ENCODE results near the gene PDE1C. TPM values are rescaled to one million over a fixed set of nuclear protein-coding genes. Genes with fewer than 3 reads are reported as not detected.

PDE1C gene
- total and polyA plus RNA-seq, 2 donors (not counting 1 experiment from before 2014, with no cell fraction given): 0.52 TPM; not detected in 1

DNA sequence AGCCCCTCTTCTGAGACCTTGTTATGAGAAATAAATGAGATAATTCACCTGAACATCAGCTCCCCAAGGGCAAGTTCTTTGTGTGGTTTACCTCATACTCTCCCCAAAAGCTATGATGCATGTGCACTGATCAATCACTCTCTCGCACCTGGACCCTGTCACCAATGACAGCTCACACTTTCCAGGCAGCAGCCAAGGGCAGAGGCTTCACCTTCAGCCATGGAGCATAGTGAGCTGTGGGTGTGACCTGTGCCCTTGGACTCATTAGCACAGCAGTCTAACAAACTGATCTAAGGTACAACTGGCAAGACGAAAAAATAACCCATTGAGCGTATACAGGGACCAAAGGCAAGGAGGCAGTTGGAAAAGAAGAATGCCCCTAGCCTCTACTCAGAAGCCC, 17.0 kb downstream of the PDE1C start:
- Histone ChIP-seq H3K4me3 (ENCODE audit: control extremely low read depth in 1 of 5, extremely low read depth in 1 of 5, insufficient read depth in 1 of 5, low read depth in 2 of 5, low read length in 4 of 5) (no peak overlapping the region), H3K79me2 (ENCODE audit: control insufficient read depth, insufficient read depth, low read length) (no peaks in the 10 kb centered on the region), H3K4me2 (replicated peaks; ENCODE audit: low read depth, low read length, poor library complexity, severe bottlenecking) (no peak overlapping the region), H3K9ac (ENCODE audit: low read length) (no peak overlapping the region), H3K27ac (ENCODE audit: low read length in 2 of 2) (no peak overlapping the region), H3K36me3 (replicated peaks in 1 of 2; ENCODE audit: control extremely low read depth in 1 of 2, control insufficient read depth in 1 of 2, extremely low read depth in 1 of 2, insufficient read depth in 2 of 2, low read length in 1 of 2) (no peaks in the 10 kb centered on the region), H2AFZ (ENCODE audit: insufficient read depth, low read depth, low read length, poor library complexity, severe bottlenecking) (no peak overlapping the region), H3K27me3 (replicated peaks in 1 of 4; ENCODE audit: control extremely low read depth in 1 of 4, control insufficient read depth in 3 of 4, insufficient read depth in 4 of 4, low read length in 3 of 4) (no peaks in the 10 kb centered on the region), H4K20me1 (ENCODE audit: control insufficient read depth, insufficient read depth, low read length, poor library complexity, severe bottlenecking) (no peaks in the 10 kb centered on the region), H3K4me1 (ENCODE audit: control insufficient read depth in 2 of 2, insufficient read depth in 2 of 2, low read length in 2 of 2) (no peaks in the 10 kb centered on the region), H3K9me3 (ENCODE audit: control extremely low read depth in 1 of 3, control insufficient read depth in 2 of 3, insufficient read depth in 1 of 3, low read length in 2 of 3) (no peaks in the 10 kb centered on the region)
- H3K9me3 Mint-ChIP-seq (ENCODE audit: insufficient read depth): no peaks in the 10 kb centered on the region
- no peak overlapping the region for H3K27ac Mint-ChIP-seq
- DNase-seq (no peak), ATAC-seq (ENCODE audit: low read depth) (no peak)
- intact Hi-C loops (cut with micrococcal nuclease): no loop called here
- peaks cover 4% of the 10 kb centered on the region for H3K27me3 Mint-ChIP-seq
- ChIA-PET POLR2A (no interaction called here), CTCF (no interaction called here)
- peaks cover 9% of the 10 kb centered on the region for H3K4me1 Mint-ChIP-seq
- WGBS (ENCODE audit: insufficient coverage): 80% methylated on average over 1 of the region's 3 CpGs
- TF ChIP-seq, protein P1, sequence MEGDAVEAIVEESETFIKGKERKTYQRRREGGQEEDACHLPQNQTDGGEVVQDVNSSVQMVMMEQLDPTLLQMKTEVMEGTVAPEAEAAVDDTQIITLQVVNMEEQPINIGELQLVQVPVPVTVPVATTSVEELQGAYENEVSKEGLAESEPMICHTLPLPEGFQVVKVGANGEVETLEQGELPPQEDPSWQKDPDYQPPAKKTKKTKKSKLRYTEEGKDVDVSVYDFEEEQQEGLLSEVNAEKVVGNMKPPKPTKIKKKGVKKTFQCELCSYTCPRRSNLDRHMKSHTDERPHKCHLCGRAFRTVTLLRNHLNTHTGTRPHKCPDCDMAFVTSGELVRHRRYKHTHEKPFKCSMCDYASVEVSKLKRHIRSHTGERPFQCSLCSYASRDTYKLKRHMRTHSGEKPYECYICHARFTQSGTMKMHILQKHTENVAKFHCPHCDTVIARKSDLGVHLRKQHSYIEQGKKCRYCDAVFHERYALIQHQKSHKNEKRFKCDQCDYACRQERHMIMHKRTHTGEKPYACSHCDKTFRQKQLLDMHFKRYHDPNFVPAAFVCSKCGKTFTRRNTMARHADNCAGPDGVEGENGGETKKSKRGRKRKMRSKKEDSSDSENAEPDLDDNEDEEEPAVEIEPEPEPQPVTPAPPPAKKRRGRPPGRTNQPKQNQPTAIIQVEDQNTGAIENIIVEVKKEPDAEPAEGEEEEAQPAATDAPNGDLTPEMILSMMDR (IDR thresholded peaks at IDR 0.05): no peak
- no peak for TF ChIP-seq EZH2 (IDR thresholded peaks at IDR 0.05; ENCODE audit: borderline replicate concordance, insufficient read depth, low read depth, low read length, poor library complexity, severe bottlenecking)
- no peak overlapping the region for H3K4me3 Mint-ChIP-seq

GRCh38 chr7:32051128-32051527, 19.1 kb downstream of the PDE1C start:
- intact Hi-C loops (cut with micrococcal nuclease): no loop called here
- Histone ChIP-seq H3K4me3 (ENCODE audit: control extremely low read depth in 1 of 5, extremely low read depth in 1 of 5, insufficient read depth in 1 of 5, low read depth in 2 of 5, low read length in 4 of 5) (no peak overlapping the region), H3K9ac (ENCODE audit: low read length) (no peak overlapping the region), H3K4me2 (replicated peaks; ENCODE audit: low read depth, low read length, poor library complexity, severe bottlenecking) (no peak overlapping the region), H3K27me3 (replicated peaks in 1 of 4; ENCODE audit: control extremely low read depth in 1 of 4, control insufficient read depth in 3 of 4, insufficient read depth in 4 of 4, low read length in 3 of 4) (no peaks in the 10 kb centered on the region), H4K20me1 (ENCODE audit: control insufficient read depth, insufficient read depth, low read length, poor library complexity, severe bottlenecking) (no peaks in the 10 kb centered on the region), H3K9me3 (ENCODE audit: control extremely low read depth in 1 of 3, control insufficient read depth in 2 of 3, insufficient read depth in 1 of 3, low read length in 2 of 3) (no peaks in the 10 kb centered on the region), H3K36me3 (replicated peaks in 1 of 2; ENCODE audit: control extremely low read depth in 1 of 2, control insufficient read depth in 1 of 2, extremely low read depth in 1 of 2, insufficient read depth in 2 of 2, low read length in 1 of 2) (no peaks in the 10 kb centered on the region), H3K4me1 (ENCODE audit: control insufficient read depth in 2 of 2, insufficient read depth in 2 of 2, low read length in 2 of 2) (no peaks in the 10 kb centered on the region), H3K79me2 (ENCODE audit: control insufficient read depth, insufficient read depth, low read length) (no peaks in the 10 kb centered on the region), H3K27ac (ENCODE audit: low read length in 2 of 2) (no peak overlapping the region), H2AFZ (ENCODE audit: insufficient read depth, low read depth, low read length, poor library complexity, severe bottlenecking) (no peak overlapping the region)
- no peak overlapping the region for H3K27ac Mint-ChIP-seq
- H3K27me3 Mint-ChIP-seq: no peaks in the 10 kb centered on the region
- DNase-seq: no peak
- H3K4me1 Mint-ChIP-seq: peaks cover 9% of the 10 kb centered on the region
- ChIA-PET CTCF (no interaction called here), POLR2A (no interaction called here)
- no peak overlapping the region for H3K4me3 Mint-ChIP-seq
- TF ChIP-seq EZH2 (IDR thresholded peaks at IDR 0.05; ENCODE audit: borderline replicate concordance, insufficient read depth, low read depth, low read length, poor library complexity, severe bottlenecking): no peak
- TF ChIP-seq, protein P1 (IDR thresholded peaks at IDR 0.05): no peak
- 92% methylated on average over 5 of the region's 5 CpGs for WGBS (ENCODE audit: insufficient coverage)
- ATAC-seq (ENCODE audit: low read depth): no peak
- no peaks in the 10 kb centered on the region for H3K9me3 Mint-ChIP-seq (ENCODE audit: insufficient read depth)
